ENCODE measurements around the gene PCDHGA4. TPM values are rescaled to one million over a fixed set of nuclear protein-coding genes. Genes with fewer than 3 reads are reported as not detected.
"Not testable (repeated sequence)": the region's sequence is repeated elsewhere in the genome, so short reads cannot be mapped to it uniquely, and the experiment has no call there.

PCDHGA4 gene
- under 1 TPM; 0.48 to 0.50 TPM for total RNA-seq

DNA sequence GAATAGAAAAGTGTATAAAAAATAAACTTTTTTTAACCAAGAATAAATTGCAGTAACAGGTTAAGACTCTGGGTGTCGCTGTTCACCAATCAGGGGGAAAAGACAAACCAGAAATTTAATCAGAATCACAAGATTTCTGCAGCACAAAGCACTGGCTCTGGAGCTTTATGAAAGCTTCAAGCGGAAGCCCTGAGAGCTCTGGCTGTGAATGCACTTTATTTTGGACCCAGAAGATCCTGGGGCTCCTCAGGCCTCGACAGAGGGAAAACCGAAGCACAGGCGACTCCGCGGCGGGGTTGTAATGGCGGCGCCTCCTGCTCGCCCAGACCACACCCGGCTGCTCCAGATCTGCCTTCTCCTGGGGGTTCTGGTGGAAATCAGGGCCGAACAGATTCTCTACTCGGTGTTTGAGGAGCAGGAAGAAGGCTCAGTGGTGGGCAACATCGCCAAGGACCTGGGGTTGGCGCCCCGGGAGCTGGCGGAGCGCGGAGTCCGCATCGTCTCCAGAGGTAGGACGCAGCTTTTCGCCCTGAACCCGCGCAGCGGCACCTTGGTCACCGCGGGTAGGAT, at the start of gene PCDHGA4:
Gene PCDHGA4 (plus strand): TSS at position 122 of the 570 bp plus-strand sequence. CDS start 87 bp downstream, at position 209.
- Mint-ChIP-seq H3K4me3 (no peak within 1 kb of the TSS), H3K27ac (no peak within 1 kb of the TSS), H3K9me3 (peaks cover 10% of the 10 kb centered on the region), H3K36me3 (peaks cover 27% of the 10 kb centered on the region), H3K27me3 (peaks cover 40 to 61% of the 10 kb centered on the region in 2 donors), H3K4me1 (ENCODE audit: low read depth in 2 of 2) (peaks cover 3 to 4% of the 10 kb centered on the region in 2 donors)
- ATAC-seq (no peak), DNase-seq (ENCODE audit: low spot score) (no peak)

- H3K27me3 Mint-ChIP-seq: no peaks in the 10 kb centered on the region
- peaks cover 0 to 14% of the 10 kb centered on the region in 2 donors for H3K4me1 Mint-ChIP-seq (ENCODE audit: low read depth in 2 of 2)
- peaks cover 17% of the 10 kb centered on the region for H3K9me3 Mint-ChIP-seq
- H3K4me3 Mint-ChIP-seq: no peak overlapping the region
- no peak overlapping the region for H3K27ac Mint-ChIP-seq
- peaks cover 29% of the 10 kb centered on the region for H3K36me3 Mint-ChIP-seq
- no peak for ATAC-seq
- no peak for DNase-seq (ENCODE audit: low spot score)
Observed at GRCh38 chr5:141306630-141307029, 48.2 kb upstream of the PCDHGA4 start.

DNA sequence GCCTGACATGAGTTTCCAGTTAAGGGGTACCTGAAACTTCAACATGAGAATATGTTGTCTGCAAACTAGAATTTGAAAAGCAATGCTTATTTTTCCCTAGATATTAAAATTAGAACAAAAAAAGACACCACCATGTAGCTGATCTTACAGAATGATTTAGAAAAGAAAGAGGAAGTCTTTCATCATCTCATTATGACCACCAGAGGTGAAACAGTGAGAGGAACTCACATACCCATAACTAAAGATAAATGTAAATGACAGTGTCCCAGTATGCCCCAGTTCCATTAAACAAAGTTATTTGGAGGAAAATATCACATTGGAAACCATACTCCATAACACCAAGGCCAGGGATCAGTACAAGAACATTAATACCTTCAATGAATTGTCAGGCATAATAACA, 41.1 kb upstream of the PCDHGA4 start:
- H3K4me1 Mint-ChIP-seq (ENCODE audit: low read depth in 2 of 2): peaks cover 7 to 34% of the 10 kb centered on the region in 2 donors
- H3K9me3 Mint-ChIP-seq: peaks cover 38% of the 10 kb centered on the region
- no peak overlapping the region for H3K27ac Mint-ChIP-seq
- no peak overlapping the region for H3K4me3 Mint-ChIP-seq
- ATAC-seq (no peak), DNase-seq (ENCODE audit: low spot score) (no peak)
- H3K36me3 Mint-ChIP-seq: peaks cover 54% of the 10 kb centered on the region
- no peaks in the 10 kb centered on the region for H3K27me3 Mint-ChIP-seq

DNA sequence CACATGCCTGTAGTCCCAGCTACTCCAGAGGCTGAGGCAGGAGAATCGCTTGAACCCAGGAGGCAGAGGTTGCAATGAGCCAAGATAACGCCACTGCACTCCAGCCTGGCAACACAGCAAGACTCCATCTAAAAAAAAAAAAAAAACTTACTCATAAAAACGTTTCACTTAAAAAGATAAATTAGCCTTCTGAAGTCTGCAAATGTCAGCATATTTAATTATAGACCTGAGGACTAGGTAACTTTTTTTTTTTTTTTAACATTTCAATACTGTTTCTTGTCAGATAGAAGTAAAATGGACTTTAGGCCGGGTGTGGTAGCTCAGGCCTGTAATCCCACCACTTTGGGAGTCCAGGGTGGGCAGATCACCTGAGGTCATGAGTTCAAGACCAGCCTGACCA, 37.9 kb upstream of the PCDHGA4 start:
- not testable (repeated sequence) for ATAC-seq; DNase-seq (ENCODE audit: low spot score); H3K27ac Mint-ChIP-seq; H3K27me3 Mint-ChIP-seq; H3K4me3 Mint-ChIP-seq
- Mint-ChIP-seq H3K9me3 (peaks cover 38% of the 10 kb centered on the region), H3K36me3 (peaks cover 64% of the 10 kb centered on the region), H3K4me1 (ENCODE audit: low read depth in 2 of 2) (peaks cover 35 to 45% of the 10 kb centered on the region in 2 donors)

- peaks cover 35 to 45% of the 10 kb centered on the region in 2 donors for H3K4me1 Mint-ChIP-seq (ENCODE audit: low read depth in 2 of 2)
- H3K27me3 Mint-ChIP-seq: no peaks in the 10 kb centered on the region
- peak overlapping the region; percentile 99 to 100 for H3K27ac Mint-ChIP-seq
- H3K36me3 Mint-ChIP-seq: peaks cover 57% of the 10 kb centered on the region
- no peak for DNase-seq (ENCODE audit: low spot score)
- no peak for ATAC-seq
- peaks cover 33% of the 10 kb centered on the region for H3K9me3 Mint-ChIP-seq
- peak overlapping the region; percentile 97 for H3K4me3 Mint-ChIP-seq
Observed at GRCh38 chr5:141319202-141319601, 35.6 kb upstream of the PCDHGA4 start.

- Mint-ChIP-seq H3K36me3 (peaks cover 52% of the 10 kb centered on the region), H3K4me1 (ENCODE audit: low read depth in 2 of 2) (peaks cover 35 to 43% of the 10 kb centered on the region in 2 donors), H3K27me3 (peaks cover 2 to 4% of the 10 kb centered on the region in 2 donors), H3K27ac (peak overlapping the region; percentile 99 to 100), H3K4me3 (peak overlapping the region; percentile 97), H3K9me3 (peaks cover 30% of the 10 kb centered on the region)
- no peak for ATAC-seq
- no peak for DNase-seq (ENCODE audit: low spot score)
Observed at GRCh38 chr5:141319699-141320098, 35.1 kb upstream of the PCDHGA4 start.

DNA sequence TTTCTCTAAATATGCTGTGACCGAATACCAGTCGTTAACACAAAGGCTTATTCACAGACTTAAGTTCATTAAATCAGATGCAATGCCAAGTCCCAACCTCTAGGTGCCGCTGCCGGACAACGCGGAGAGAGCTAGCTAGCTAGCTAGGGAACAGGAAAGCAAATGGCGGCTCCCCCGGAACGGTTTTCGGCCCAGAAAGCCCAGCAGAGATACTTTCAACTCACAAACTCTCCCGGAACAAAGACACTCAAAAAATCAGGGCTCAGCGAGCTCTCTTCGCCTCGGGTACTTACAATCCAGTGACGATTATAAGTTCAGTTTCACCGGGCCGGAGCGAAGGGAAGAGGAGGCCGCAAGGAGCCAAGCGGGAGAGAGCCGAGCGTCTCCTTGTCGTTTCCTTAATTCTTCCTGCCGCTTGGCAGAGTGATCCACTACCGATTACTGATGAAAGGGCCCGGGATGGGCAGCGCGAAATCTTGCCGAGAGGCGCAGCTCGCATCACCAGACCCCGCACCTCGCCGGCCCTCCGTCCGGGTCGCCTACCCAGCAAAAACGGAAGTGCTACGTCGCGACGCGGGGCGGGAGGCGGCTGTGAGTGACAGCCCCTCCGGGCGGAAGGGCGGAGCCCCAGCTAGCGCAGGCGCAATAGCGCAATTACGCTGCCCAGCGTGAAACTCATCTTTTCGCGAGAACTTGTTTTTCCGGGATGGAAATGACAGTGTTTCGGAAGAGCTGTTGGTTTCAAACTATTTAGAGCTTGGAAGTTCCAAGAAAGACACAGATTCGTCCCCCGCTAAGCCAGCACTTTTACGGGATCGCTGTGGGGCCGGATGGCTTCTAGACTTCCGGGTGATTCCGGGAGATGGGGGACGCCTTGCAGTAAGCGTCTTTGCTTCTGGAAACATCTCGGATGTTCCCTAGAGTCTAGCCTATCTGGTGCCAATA, 34.3 kb upstream of the PCDHGA4 start, which contains the start of gene TAF7:
Gene TAF7 (minus strand): TSS at position 560 of the 945 bp plus-strand sequence. CDS start 740 bp downstream, outside the sequence.
- peak; percentile 95 for DNase-seq (ENCODE audit: low spot score)
- Mint-ChIP-seq H3K4me3 (peak within 1 kb of the TSS; percentile 97), H3K36me3 (peaks cover 44% of the 10 kb centered on the region), H3K9me3 (peaks cover 22% of the 10 kb centered on the region), H3K27ac (peak within 1 kb of the TSS; percentile 99 to 100), H3K4me1 (ENCODE audit: low read depth in 2 of 2) (peaks cover 35 to 36% of the 10 kb centered on the region in 2 donors), H3K27me3 (peaks cover 2 to 7% of the 10 kb centered on the region in 2 donors)
- peak; percentile 97 to 98 for ATAC-seq

DNA sequence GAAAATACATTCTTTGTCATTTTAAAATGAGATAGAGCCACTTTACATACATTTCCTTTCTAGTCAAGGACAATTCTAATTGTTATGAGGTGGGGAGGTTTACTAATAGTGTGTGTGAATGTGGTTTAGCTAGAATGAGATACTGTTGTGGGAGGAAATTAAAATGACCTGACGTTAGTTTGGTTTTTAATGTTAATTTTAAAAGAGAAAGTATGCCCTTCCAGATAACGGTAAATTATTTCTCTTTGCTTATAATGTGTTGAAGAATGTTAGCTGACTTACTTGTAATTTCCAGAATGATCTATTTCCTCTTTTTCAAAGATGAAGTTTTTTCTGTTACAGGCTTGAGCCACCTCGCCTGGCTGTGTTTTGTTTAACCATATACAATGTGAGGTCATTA, 32.6 kb upstream of the PCDHGA4 start:
- Mint-ChIP-seq H3K4me1 (ENCODE audit: low read depth in 2 of 2) (peaks cover 37 to 40% of the 10 kb centered on the region in 2 donors), H3K27ac (peak overlapping the region; percentile 99 to 100), H3K36me3 (peaks cover 46% of the 10 kb centered on the region), H3K27me3 (peaks cover 8 to 21% of the 10 kb centered on the region in 2 donors), H3K4me3 (peak overlapping the region; percentile 38), H3K9me3 (peaks cover 19% of the 10 kb centered on the region)
- ATAC-seq (no peak), DNase-seq (ENCODE audit: low spot score) (no peak)

- H3K27ac Mint-ChIP-seq: peak overlapping the region in 1 of 2 donors; percentile 84
- ATAC-seq: peak; percentile 74 to 84
- H3K4me1 Mint-ChIP-seq (ENCODE audit: low read depth in 2 of 2): peaks cover 7 to 9% of the 10 kb centered on the region in 2 donors
Observed at GRCh38 chr5:141326088-141326854, 28.6 kb upstream of the PCDHGA4 start.

DNA sequence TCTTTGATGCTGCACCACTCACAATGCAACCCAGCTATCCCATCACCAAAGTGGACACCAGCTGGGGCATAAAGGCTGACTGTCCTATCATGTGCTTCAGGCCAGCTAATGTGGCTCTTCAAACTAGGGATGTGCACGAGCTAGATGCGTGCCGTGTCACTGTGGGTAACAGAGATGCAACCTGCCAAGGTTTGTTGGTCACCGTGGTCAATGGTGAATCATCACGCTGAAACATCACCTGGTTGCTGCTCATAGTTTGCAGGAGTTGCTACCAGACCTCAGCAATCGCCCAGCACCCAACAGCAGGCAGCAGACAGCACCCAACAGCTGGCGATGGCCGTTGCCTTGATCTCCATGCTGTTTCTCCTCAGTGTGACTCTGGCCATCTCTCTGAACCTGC, 26.6 kb upstream of the PCDHGA4 start:
- H3K4me3 Mint-ChIP-seq: no peak overlapping the region
- H3K4me1 Mint-ChIP-seq (ENCODE audit: low read depth in 2 of 2): peaks cover 4% of the 10 kb centered on the region in 2 donors
- peaks cover 11% of the 10 kb centered on the region for H3K36me3 Mint-ChIP-seq
- no peak overlapping the region for H3K27ac Mint-ChIP-seq
- peaks cover 3% of the 10 kb centered on the region for H3K9me3 Mint-ChIP-seq
- peaks cover 31 to 55% of the 10 kb centered on the region in 2 donors for H3K27me3 Mint-ChIP-seq
- peak in 1 of 2 donors; percentile 27 for ATAC-seq
- DNase-seq (ENCODE audit: low spot score): no peak

More at GRCh38 chr5:141326088-141326854, 28.6 kb upstream of the PCDHGA4 start:
- H3K36me3 Mint-ChIP-seq: peaks cover 14% of the 10 kb centered on the region
- peak overlapping the region; percentile 83 for H3K4me3 Mint-ChIP-seq
- H3K27me3 Mint-ChIP-seq: peaks cover 18 to 41% of the 10 kb centered on the region in 2 donors
- peak; percentile 67 for DNase-seq (ENCODE audit: low spot score)
- H3K9me3 Mint-ChIP-seq: peaks cover 4% of the 10 kb centered on the region

GRCh38 chr5:141330299-141331080, 24.3 kb upstream of the PCDHGA4 start, which contains the start of gene PCDHGA1:
Gene PCDHGA1 (plus strand): TSS chr5:141330514.
- H3K4me3 Mint-ChIP-seq: no peak within 1 kb of the TSS
- no peak for ATAC-seq
- peaks cover 4 to 6% of the 10 kb centered on the region in 2 donors for H3K4me1 Mint-ChIP-seq (ENCODE audit: low read depth in 2 of 2)
- H3K9me3 Mint-ChIP-seq: peaks cover 9% of the 10 kb centered on the region
- H3K36me3 Mint-ChIP-seq: peaks cover 19% of the 10 kb centered on the region
- no peak within 1 kb of the TSS for H3K27ac Mint-ChIP-seq
- DNase-seq (ENCODE audit: low spot score): no peak
- H3K27me3 Mint-ChIP-seq: peaks cover 41 to 71% of the 10 kb centered on the region in 2 donors

DNA sequence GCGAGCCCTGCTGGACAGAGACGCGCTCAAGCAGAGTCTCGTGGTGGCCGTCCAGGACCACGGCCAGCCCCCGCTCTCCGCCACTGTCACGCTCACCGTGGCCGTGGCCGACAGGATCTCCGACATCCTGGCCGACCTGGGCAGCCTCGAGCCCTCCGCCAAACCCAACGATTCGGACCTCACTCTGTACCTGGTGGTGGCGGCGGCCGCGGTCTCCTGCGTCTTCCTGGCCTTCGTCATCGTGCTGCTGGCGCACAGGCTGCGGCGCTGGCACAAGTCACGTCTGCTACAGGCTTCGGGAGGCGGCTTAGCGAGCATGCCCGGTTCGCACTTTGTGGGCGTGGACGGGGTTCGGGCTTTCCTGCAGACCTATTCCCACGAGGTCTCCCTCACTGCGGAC, 22.2 kb upstream of the PCDHGA4 start:
- DNase-seq (ENCODE audit: low spot score); ATAC-seq; H3K4me1 Mint-ChIP-seq (ENCODE audit: low read depth in 2 of 2); H3K4me3 Mint-ChIP-seq; H3K27ac Mint-ChIP-seq: not testable (repeated sequence)
- peaks cover 52 to 73% of the 10 kb centered on the region in 2 donors for H3K27me3 Mint-ChIP-seq
- H3K36me3 Mint-ChIP-seq: peaks cover 17% of the 10 kb centered on the region
- peaks cover 18% of the 10 kb centered on the region for H3K9me3 Mint-ChIP-seq
